Measurements from ENCODE around the gene SLC35B2.

The SLC35B2 gene

GRCh38 chr6:44257025-44257752 is at the start of gene SLC35B2:
Gene SLC35B2 (minus strand): TSS chr6:44257528. CDS start chr6:44257410, 118 bp downstream.
- DNase-seq (ENCODE audit: extremely low spot score, insufficient read length, low read depth): peak; percentile 43

GRCh38 chr6:44306710-44307109 is 49.4 kb upstream of the SLC35B2 start:
- FAIRE-seq (no peak), DNase-seq (ENCODE audit: extremely low spot score, insufficient read length, low read depth) (no peak)

More at GRCh38 chr6:44257025-44257752, at the start of gene SLC35B2:
- peak; percentile 41 for FAIRE-seq

DNA sequence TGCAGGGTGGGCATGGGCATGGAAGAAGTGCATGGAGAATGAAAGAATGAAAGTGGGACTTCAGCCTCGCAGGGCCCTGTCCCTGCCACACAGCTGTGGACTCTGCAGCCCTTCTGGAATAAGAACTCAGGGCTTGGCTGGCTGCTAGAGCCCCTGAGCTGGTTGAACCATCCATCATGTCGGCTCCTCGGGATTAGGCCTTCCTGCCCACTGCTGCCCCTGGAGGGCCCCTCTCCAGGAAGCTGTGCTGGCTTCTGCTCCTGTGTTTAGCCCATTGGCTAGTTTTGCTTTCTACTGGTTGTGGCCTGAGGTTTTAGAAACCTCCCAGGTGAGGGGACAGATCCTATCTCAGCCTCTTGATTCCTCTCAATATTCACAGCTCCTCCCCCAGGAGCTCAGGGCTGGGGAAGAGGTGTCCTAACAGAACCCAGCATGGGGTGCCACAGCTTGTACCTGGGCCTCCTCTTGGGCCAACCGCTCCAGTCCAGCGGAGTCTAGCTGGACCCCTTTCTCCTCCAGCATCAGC is 47.9 kb upstream of the SLC35B2 start:
- no peak for FAIRE-seq
- DNase-seq (ENCODE audit: extremely low spot score, insufficient read length, low read depth): no peak

- peak; percentile 72 for FAIRE-seq
Measured at GRCh38 chr6:44304282-44305199, 47.2 kb upstream of the SLC35B2 start.

DNA sequence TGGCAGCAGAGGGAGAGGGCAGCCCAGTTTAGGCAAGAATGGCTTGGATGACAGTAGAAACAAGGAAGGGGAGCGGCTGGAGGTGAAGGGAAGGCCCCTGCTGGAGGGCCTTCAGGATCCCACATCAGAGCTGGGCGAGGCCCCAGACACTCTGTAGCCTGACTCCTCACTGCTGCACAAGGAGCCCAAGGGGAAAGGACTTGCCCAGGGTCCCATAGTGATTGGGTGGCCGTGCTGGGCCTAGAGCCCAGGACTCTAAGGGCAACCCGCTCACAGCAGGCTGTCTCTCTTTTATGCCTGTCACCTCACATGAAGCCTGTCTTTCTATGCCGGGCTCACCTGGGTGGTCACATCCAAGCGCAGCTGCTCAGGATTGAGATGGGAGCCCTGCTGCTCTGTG is 46.5 kb upstream of the SLC35B2 start:
- no peak for FAIRE-seq
- no peak for DNase-seq (ENCODE audit: extremely low spot score, insufficient read length, low read depth)

More at GRCh38 chr6:44304282-44305199, 47.2 kb upstream of the SLC35B2 start:
- no peak for DNase-seq (ENCODE audit: extremely low spot score, insufficient read length, low read depth)

DNA sequence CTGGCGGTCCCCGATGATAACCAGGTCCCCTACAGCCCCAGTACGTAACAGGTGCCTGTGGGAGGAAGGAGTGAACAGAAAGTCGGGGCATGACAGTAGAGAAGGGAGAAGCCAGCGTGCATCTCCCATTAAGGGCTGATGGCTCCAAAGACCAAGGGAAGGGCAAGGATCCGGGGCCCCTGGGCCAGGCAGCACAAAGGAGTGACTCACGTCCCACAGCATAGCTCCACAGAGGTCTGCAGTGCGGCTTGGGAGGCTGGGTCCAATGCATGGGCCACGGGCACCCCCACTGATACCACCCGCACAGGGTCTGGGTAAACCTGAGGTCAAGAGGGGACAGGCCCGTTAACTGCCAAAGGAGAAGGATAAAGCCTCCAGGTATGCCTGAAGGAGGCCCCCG is 45.5 kb upstream of the SLC35B2 start:
- DNase-seq (ENCODE audit: extremely low spot score, insufficient read length, low read depth) (no peak), FAIRE-seq (no peak)

- no peak for FAIRE-seq
- DNase-seq (ENCODE audit: extremely low spot score, insufficient read length, low read depth): no peak
Measured at GRCh38 chr6:44301782-44302564, 44.6 kb upstream of the SLC35B2 start.

DNA sequence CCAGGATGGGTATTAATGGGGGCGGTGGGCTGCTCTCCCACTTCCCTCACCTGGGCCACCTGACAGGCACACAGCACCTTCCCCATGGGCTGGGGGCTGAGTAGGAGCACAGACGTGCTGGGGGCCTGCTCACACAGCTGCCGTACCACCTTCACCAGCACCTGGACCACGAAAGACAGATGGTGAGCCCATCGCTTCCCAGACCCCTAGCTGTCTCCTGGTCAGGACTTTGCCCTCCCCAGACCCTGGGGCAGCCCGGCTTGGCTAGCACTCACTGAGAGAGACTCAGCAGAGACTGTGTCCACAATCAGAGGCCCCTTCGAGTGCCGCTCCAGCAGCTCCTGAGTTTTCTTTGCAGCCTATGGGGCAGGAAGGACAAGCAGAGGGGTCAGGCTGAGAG is 43.8 kb upstream of the SLC35B2 start:
- DNase-seq (ENCODE audit: extremely low spot score, insufficient read length, low read depth) (no peak), FAIRE-seq (no peak)

DNA sequence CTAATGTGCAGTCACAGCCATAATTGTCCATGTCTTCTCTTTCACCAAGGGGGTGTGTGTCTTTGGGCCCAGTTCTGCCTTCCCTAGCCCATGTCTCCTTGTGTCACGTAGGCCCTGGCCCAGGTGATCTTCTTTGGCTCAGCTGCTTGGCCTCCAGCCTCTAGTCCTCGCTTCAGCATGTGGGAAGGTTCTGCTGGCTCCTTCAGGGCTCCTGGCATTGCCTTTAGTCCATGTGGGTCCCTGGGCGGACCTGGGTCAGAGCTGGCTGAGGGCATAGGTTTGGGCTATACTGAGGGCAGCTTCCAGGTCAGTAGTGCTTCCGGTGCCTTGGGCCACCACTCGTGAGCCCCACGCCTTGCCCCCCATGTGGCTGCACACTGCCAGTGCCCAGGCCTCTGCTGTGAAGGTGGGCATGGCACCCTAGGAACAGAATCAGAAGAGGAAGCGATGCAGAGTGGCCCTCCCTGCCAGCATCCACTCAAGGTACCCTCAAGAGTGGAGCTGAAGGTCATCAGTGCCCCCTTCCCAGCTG is 43.0 kb upstream of the SLC35B2 start:
- FAIRE-seq (no peak), DNase-seq (ENCODE audit: extremely low spot score, insufficient read length, low read depth) (no peak)

DNA sequence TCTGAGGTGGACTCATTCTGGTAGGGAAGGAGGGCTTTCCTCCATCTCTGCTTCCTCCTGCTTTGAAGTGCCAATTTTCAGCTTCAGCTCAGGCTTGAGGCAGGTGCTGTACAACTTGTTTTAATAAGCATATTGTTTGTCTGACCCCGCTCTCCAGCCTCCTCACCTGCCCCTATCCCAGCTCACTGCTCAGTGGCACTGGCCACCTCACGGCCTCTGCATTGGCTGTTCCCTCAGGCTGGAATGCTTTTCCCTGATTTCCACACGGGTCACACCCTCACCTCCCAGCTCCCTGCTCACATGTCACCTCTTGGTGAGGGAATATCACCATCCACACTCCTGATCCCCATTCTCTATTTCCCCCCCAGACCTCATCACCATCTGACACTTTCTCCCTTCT is 41.5 kb upstream of the SLC35B2 start:
- FAIRE-seq (no peak), DNase-seq (ENCODE audit: extremely low spot score, insufficient read length, low read depth) (no peak)

DNA sequence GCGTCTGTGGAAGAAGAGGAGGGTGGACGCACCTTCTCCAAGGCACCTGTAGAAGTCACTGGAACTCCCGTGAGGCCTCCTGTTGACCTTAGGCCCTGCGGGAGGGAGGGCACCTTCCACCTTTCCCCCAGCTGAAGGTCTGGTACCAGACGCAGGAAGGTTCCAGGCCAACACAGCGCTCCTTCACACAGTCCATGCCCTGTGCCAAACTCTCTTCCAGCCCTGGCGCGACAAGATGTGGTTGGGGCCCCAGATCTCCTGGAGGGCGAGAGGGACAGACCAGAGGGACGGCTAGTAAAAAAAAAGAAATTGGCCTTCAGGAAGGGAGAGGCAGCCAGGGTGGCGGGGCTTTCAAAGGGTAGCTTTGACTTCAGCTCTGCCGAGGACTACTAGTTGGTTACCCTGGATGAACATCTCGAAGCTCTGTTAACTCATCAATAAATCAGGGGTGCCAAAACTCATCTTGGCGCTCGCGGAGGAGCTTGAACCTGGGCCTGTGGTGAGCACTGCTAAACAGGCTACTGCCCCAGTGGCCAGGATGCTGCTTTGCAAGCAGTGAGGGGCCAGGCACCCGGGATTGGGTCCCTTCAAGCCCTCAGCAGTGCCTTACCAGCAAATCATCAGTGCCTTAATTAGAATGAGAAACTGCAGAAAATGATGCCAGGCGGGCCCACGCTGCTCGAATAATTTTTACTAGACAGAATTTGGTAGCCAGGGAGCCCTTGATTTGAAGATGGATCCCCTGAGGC is 40.9 kb upstream of the SLC35B2 start:
- FAIRE-seq (no peak), DNase-seq (ENCODE audit: extremely low spot score, insufficient read length, low read depth) (no peak)

DNA sequence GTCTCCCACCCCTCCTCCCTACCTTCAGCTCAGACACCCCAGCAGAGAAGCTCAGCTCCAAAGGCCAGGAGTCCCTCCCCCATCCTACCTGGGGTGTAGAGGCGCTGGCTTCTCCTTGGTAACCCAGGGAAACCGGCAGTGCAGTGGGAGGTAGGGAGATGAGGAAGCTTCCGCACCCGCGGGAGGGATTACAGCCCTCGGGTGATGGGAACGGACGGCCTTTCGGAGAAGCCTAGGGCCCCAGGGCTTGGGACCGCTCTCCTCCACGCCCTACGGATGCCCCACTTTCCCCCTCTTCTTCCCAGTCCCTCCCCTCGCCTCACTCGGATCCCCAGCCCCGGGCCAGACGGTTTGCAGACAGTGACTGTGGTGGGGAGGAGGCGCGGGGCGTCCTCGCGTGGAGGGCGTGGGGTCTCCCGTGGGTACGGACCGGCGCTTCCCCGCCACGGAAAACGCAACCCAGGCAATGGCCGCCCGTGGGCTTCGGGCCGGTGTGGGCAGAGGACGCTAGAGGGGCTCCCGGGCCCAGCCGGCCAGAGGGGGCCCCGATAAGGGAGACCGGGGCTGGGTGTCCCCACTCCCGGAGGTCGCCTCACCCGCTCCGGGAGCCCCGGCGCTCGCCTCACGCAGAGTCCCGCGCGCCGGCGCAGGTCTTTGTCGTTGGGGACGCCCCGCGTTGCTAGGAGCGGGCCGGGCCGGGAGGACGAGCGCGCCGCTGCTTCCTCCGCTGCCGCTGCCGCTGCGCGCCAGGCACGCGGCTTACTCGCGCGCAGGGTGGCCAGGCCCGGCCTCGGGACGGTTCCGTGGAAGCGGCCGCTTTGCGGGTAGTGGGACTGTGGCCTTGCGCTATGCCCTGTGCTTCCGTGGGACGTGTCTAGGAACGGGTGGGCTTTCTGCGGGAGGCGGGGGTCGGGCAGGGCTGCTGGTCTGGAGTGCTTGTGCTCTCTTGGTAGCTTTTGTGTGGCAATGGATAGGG is 40.0 kb upstream of the SLC35B2 start:
- no peak for DNase-seq (ENCODE audit: extremely low spot score, insufficient read length, low read depth)

DNA sequence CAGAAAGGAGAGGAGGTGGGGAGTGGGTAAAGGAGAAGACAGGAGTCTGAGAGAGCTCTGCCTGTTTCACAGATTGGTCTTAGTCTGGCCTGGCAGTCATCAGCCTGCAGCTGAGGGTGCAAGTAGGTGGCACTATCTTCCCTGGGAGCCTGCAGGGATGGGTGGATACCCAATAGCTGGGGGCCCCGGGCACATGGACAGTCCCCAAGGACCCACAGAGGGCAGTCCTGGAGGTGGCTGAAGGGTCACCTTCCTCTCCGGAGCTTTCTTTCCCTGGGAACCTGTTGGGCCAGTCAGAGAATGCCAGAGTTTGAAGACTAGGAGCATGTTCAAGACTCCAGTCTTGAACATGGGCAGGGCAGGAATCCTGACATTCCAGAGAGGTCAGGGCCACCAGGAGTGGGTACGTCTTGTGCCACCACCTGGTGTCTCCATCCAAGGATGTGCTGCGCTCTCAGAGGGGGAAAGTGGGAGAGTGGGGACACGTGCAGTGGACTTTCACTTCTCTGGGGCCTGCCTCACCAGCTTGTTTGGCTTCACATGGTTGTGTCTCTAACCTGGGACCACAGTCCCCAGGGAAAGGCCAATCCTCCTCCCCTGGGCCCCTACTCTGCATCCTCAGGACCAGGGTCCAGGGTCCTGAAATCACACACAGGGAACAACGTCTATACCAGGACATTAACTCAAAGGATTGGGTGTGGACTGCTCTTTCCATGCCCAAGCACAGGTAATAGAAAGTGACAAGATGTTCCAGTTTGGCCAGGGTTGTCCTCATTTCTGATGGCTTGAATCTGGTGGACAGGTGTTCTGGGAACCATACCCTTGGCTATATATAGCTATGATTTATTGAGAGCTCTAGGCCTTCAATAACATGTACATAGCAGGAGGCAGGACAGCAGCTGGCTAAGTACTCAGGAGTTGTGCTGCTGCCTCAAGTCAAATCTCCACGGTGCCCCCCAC is 37.8 kb upstream of the SLC35B2 start:
- FAIRE-seq: no peak
- no peak for DNase-seq (ENCODE audit: extremely low spot score, insufficient read length, low read depth)

More for the DNA sequence above, 40.0 kb upstream of the SLC35B2 start:
- FAIRE-seq: no peak

DNA sequence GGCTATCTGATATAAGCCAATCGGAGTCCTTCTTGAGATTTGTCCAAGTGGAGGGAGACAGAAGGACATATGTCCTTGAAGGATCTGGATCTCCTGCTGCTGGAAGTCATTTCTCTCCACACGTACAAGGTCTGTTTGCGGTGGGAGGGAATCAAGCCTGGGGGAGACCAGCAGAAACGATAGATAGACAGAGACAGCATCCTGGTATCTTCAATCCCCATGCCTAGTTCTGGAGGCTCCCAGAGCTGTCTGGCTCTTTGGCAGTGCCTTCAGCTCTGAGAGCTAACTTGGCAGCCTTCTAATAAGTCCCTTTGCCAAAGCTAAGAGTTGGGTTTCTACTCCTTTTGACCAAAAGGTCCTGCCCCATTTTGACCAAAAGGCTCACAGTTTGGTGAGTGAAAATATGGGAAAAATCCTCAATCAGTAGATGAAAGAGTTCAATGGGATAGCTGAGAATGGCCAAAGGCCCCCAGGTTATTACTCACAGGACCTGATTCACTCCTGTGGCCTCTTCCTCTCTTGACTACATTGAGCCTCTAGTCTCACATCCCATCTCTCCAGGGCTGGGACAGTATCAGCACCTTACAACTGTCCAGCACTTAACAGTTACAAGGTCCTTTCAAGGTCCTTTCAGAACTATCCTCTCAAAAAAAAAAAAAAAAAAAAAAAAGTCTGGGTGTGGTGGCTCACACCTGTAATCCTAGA is 35.5 kb upstream of the SLC35B2 start:
- no peak for FAIRE-seq
- DNase-seq (ENCODE audit: extremely low spot score, insufficient read length, low read depth): no peak

DNA sequence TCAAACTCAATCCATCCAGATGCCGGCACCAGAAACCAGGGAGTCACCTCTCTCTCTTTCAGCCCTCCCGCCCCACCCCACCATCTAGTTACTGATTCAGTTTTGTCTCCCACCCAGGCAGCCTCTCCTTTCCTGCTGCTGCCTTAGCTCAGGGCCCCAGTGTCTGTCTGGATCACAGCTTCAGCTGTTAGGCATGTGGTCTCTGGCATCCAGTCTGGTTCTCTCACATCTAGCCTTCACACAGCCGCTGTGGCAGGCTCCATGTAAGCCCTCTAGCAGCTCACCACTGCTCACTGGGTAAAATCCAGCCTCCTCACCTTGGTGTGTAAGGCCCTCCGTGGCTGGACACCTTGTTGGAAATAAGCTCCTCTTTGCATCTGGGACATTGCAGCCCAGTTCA is 34.5 kb upstream of the SLC35B2 start:
- DNase-seq (ENCODE audit: extremely low spot score, insufficient read length, low read depth): no peak
- FAIRE-seq: no peak

DNA sequence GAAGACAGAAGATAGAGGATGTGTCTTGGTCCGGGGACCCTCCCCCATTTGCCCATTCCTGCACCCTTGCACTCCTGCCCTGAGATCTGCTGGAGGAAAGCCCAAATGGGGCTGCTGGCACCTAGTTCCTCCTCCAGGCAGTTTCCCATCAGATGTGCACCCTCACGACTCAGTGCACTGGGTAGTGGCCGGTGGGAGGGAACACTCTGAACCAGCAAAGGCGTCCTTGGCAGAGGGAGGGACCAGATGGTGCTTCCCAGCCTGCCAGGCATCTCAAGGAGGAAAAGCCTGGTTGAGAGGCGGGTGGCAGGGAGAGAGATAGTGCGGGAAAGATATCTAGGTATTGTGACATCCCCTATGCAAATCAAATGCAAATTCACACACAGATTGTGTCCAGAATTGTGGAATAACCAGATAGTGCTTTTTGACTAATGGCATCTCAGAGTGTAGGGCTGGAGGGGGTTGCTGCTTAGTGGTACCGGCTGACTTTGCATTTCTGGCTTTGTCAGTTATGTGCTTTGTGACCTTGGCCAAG is 32.5 kb upstream of the SLC35B2 start:
- no peak for FAIRE-seq
- no peak for DNase-seq (ENCODE audit: extremely low spot score, insufficient read length, low read depth)

Measured in GM18507 (cell line).